ENCODE results near the gene CIROP. TPM values are rescaled to one million over a fixed set of nuclear protein-coding genes. Genes with fewer than 3 reads are reported as not detected.

Gene CIROP
- total RNA-seq, 6 donors from 2014 or later = not detected

DNA sequence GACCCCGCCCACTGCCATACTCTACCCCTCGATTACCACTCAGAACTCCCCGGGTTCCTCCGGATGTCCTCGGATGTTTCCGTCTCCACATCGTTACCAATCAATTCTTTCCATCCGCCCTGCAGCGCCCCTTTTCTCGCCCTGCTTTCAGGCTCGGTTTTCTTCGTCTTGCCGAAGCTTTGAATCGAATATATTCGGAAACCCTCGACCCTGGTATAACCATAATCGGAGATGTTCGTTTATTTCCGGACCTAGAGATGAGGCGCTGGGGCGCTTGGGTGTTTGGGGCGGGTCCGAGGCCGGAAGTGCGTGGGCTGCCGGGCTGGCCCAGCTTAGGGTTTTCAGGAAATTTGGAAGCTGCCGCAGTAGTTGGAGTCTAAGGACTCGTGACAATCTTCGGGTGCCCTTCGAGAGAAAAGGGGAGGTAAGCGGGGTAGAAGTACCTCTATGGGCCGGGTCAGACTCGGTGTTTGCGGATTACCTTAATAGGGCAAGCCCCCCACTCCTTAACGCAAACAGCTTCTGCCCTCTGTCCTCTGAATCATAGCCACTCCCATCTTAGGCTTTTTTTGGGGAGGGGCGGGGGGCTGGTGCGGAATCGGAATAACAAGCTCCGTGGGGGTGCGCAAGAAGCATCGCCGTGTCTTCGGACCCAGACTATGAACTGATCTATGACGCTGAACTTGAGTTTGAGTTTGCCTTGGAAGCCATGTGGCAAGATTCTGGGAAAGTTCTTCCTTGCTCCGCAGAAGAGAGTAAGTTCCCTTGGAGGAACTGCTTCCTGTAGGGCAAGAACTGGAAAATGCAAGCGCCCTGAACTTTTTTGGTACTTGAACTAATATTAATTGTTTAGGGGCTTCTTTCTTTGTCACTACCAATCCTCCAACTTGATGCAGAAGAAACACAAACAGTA lies 9.3 kb downstream of the CIROP start, which contains the start of gene C14orf119:
Gene C14orf119, plus strand, starts transcription at position 310 of the 913 bp plus-strand sequence. CDS start 2,154 bp downstream, outside the sequence.
- peak; percentile 96 to 99 for DNase-seq
- peak within 1 kb of the TSS; percentile 91 to 100 (median 99) for H3K27ac ChIP-seq
- 1% methylated on average over 41 to 46 of the region's 46 CpGs for WGBS, 2 donors
- TF ChIP-seq EP300 (IDR thresholded peaks at IDR 0.05) = peak in 1 of 4 donors; percentile 3
- TF ChIP-seq POLR2AphosphoS5 (IDR thresholded peaks at IDR 0.05) = peak; percentile 84 to 91
- TF ChIP-seq POLR2A (IDR thresholded peaks at IDR 0.05) = peak; percentile 64 to 85 (median 74)
- TF ChIP-seq, protein P1, sequence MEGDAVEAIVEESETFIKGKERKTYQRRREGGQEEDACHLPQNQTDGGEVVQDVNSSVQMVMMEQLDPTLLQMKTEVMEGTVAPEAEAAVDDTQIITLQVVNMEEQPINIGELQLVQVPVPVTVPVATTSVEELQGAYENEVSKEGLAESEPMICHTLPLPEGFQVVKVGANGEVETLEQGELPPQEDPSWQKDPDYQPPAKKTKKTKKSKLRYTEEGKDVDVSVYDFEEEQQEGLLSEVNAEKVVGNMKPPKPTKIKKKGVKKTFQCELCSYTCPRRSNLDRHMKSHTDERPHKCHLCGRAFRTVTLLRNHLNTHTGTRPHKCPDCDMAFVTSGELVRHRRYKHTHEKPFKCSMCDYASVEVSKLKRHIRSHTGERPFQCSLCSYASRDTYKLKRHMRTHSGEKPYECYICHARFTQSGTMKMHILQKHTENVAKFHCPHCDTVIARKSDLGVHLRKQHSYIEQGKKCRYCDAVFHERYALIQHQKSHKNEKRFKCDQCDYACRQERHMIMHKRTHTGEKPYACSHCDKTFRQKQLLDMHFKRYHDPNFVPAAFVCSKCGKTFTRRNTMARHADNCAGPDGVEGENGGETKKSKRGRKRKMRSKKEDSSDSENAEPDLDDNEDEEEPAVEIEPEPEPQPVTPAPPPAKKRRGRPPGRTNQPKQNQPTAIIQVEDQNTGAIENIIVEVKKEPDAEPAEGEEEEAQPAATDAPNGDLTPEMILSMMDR (IDR thresholded peaks at IDR 0.05) = peak in 1 of 6 experiments; percentile 5
- peaks cover 25 to 68% (median 36%) of the 10 kb centered on the region in 4 donors for H3K4me1 ChIP-seq
- peaks cover 0 to 51% (median 20%) of the 10 kb centered on the region in 4 donors for H3K36me3 ChIP-seq
- peak within 1 kb of the TSS; percentile 74 to 85 (median 82) for H3K4me3 ChIP-seq
- peak; percentile 96 to 99 for ATAC-seq (ENCODE audit: low FRiP score in 2 of 2)
- no peaks in the 10 kb centered on the region for H3K27me3 ChIP-seq
- no peaks in the 10 kb centered on the region for H3K9me3 ChIP-seq

DNA sequence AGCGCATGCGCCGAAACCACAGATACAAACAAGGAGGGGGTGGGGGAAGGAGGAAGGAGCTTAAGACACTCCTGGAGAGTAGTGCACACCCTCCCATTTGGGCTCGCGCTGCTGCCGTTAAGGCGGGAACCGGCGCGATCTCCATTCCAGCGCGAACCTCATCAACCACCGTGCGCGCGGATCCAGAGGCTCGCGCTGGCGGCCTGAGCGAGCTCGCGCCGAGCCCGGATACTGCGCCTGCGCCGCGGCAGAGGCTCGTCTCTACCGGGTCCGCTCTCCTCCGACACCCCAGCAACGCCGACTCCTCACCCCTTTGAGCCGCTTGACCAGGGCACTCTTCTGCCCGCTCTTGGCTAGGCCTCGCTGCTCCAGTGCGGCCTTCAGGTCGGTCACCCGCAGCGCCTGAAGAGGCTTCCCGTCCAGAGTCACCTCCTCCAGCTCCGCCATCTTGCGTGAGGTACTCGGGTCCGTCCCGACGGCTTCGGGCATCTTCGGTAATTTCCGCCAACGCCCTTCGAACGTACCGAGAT lies 10.1 kb downstream of the CIROP start, which contains the start of gene ACIN1:
Gene ACIN1, minus strand, starts transcription at position 471 of the 530 bp plus-strand sequence. Its CDS starts 24 bp downstream, at position 447.
- ATAC-seq (ENCODE audit: low FRiP score in 2 of 2) (peak; percentile 74 to 76), DNase-seq (peak; percentile 77 to 94)
- peak in 1 of 4 donors; percentile 6 for TF ChIP-seq EP300 (IDR thresholded peaks at IDR 0.05)
- TF ChIP-seq POLR2A (IDR thresholded peaks at IDR 0.05) = peak in 3 of 4 donors; percentile 59 to 87 (median 62)
- TF ChIP-seq, protein P1 (IDR thresholded peaks at IDR 0.05) = no peak
- TF ChIP-seq POLR2AphosphoS5 (IDR thresholded peaks at IDR 0.05) = peak; percentile 86 to 94
- 0% methylated on average over 12 to 32 of the region's 55 CpGs for WGBS, 2 donors
- H3K36me3 ChIP-seq = peaks cover 5 to 58% (median 27%) of the 10 kb centered on the region in 4 donors
- H3K27ac ChIP-seq = peak within 1 kb of the TSS; percentile 91 to 100 (median 99)
- peaks cover 25 to 70% (median 42%) of the 10 kb centered on the region in 4 donors for H3K4me1 ChIP-seq
- no peaks in the 10 kb centered on the region for H3K27me3 ChIP-seq
- no peaks in the 10 kb centered on the region for H3K9me3 ChIP-seq
- H3K4me3 ChIP-seq = peak within 1 kb of the TSS; percentile 74 to 85 (median 82)

DNA sequence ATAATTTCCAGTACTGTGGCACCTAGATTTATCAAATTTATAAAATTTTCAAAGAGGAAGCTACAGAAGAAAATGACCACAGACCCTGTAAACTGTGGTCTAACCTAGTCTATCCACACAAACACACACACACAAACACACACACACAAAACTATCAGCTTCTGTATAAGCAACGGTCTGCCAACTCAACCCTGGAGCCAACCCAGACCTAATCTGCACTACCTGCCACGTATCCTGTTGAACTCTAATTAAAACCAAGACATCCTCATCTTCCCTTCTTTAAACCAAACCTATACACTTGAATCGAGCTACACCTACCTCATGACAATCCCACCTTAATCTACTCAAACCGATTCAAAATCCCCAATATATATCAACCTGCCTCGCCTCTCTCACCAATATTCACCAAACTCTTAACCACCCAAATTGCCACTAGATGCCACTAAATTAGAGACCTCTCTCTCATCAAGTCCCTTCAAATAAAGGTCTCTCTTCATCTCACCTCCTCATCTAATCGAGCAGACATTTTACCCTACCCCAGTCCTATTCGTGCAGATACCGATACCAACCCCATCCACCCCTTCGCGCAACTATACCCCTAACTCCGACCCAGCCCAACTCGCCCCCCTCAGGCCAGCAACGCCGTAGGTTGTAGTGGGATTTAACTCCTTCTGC lies 10.7 kb downstream of the CIROP start:
- WGBS, 2 donors = 0 to 2% methylated on average over 14 of the region's 14 CpGs
- peaks cover 11 to 59% (median 33%) of the 10 kb centered on the region in 4 donors for H3K36me3 ChIP-seq
- no peaks in the 10 kb centered on the region for H3K27me3 ChIP-seq
- DNase-seq (no peak), ATAC-seq (ENCODE audit: low FRiP score in 2 of 2) (no peak)
- peak overlapping the region; percentile 91 to 100 (median 99) for H3K27ac ChIP-seq
- peak overlapping the region; percentile 74 to 85 (median 82) for H3K4me3 ChIP-seq
- H3K4me1 ChIP-seq = peaks cover 25 to 69% (median 42%) of the 10 kb centered on the region in 4 donors
- TF ChIP-seq, protein P1 (IDR thresholded peaks at IDR 0.05) = peak in 1 of 6 experiments; percentile 5
- no peak for TF ChIP-seq POLR2AphosphoS5 (IDR thresholded peaks at IDR 0.05)
- TF ChIP-seq POLR2A (IDR thresholded peaks at IDR 0.05) = no peak
- TF ChIP-seq EP300 (IDR thresholded peaks at IDR 0.05) = no peak
- H3K9me3 ChIP-seq = no peaks in the 10 kb centered on the region

DNA sequence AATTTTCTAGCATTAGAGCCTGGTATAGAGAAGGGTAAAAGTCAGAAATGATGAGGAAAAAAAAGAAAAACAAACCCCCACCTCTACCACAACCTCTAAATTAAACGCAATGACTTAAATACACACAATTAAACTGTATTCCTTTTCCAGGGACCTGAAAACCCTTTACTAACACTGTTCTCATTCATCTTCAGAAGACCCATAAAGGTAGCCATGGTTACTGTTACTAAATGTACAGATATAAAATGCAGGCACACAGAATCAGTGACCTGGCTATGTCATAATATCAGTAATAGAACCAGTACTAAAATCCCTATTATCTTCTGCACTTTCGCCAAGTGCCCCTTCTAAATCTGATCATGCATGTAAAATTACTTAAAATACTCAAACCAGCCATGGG lies 11.3 kb downstream of the CIROP start:
- DNase-seq (no peak), ATAC-seq (ENCODE audit: low FRiP score in 2 of 2) (no peak)
- peak overlapping the region in 1 of 4 donors; percentile 100 for H3K27ac ChIP-seq
- 67 to 75% methylated on average over 2 of the region's 2 CpGs for WGBS, 2 donors
- H3K27me3 ChIP-seq = no peaks in the 10 kb centered on the region
- peak overlapping the region in 3 of 4 donors; percentile 74 to 85 (median 84) for H3K4me3 ChIP-seq
- no peaks in the 10 kb centered on the region for H3K9me3 ChIP-seq
- TF ChIP-seq EP300 (IDR thresholded peaks at IDR 0.05) = no peak
- no peak for TF ChIP-seq POLR2A (IDR thresholded peaks at IDR 0.05)
- TF ChIP-seq POLR2AphosphoS5 (IDR thresholded peaks at IDR 0.05) = no peak
- TF ChIP-seq, protein P1 (IDR thresholded peaks at IDR 0.05) = no peak
- H3K4me1 ChIP-seq = peaks cover 25 to 69% (median 42%) of the 10 kb centered on the region in 4 donors
- H3K36me3 ChIP-seq = peaks cover 17 to 59% (median 38%) of the 10 kb centered on the region in 4 donors

All from upper lobe of left lung (tissue), 6 donors.